ENCODE measurements around the gene KNSTRN. TPM values are rescaled to one million over a fixed set of nuclear protein-coding genes. Genes with fewer than 3 reads are reported as not detected.

The KNSTRN gene
- total and polyA plus RNA-seq, 2 of the 13 experiments (the other 11 are each of a cell fraction or from before 2014, with no cell fraction given): 20.3 to 62.3 TPM

DNA sequence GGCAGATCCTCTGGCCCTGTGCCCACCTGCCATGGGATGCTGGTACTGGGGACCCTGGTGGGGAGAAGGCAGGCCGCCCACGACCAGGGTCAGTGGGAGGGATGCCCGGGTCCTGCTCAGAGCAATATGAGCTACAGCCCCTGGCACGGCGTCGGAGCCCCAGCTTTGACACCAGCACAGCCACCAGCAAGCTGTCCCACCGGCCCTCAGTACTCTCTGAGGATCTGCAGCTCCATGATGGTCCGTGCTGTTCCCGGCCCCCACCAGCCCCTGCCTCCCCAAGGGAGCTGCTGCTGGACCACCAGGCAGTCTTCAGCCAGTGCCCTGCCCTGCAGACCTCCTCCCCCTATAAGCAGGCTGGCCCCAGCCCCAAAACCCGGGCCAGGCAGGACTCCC lies 13.0 kb upstream of the KNSTRN start (continued):
- no peak for TF ChIP-seq EHMT2 (IDR thresholded peaks at IDR 0.05; ENCODE audit: borderline replicate concordance, low read depth, low read length)
- TF ChIP-seq ZNF557 (CRISPR knock-in tag; IDR thresholded peaks at IDR 0.05): no peak
- no peak for TF ChIP-seq ZFYVE20 (CRISPR knock-in tag; IDR thresholded peaks at IDR 0.05; ENCODE audit: borderline replicate concordance, low read depth)
- no peak for TF ChIP-seq IRX3 (CRISPR knock-in tag; IDR thresholded peaks at IDR 0.05; ENCODE audit: borderline replicate concordance, low read depth)
- TF ChIP-seq, protein P1, sequence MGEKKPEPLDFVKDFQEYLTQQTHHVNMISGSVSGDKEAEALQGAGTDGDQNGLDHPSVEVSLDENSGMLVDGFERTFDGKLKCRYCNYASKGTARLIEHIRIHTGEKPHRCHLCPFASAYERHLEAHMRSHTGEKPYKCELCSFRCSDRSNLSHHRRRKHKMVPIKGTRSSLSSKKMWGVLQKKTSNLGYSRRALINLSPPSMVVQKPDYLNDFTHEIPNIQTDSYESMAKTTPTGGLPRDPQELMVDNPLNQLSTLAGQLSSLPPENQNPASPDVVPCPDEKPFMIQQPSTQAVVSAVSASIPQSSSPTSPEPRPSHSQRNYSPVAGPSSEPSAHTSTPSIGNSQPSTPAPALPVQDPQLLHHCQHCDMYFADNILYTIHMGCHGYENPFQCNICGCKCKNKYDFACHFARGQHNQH (CRISPR knock-in tag; IDR thresholded peaks at IDR 0.05): no peak
- TF ChIP-seq, protein P2, sequence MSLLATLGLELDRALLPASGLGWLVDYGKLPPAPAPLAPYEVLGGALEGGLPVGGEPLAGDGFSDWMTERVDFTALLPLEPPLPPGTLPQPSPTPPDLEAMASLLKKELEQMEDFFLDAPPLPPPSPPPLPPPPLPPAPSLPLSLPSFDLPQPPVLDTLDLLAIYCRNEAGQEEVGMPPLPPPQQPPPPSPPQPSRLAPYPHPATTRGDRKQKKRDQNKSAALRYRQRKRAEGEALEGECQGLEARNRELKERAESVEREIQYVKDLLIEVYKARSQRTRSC (CRISPR knock-in tag; IDR thresholded peaks at IDR 0.05; ENCODE audit: low read depth): no peak

DNA sequence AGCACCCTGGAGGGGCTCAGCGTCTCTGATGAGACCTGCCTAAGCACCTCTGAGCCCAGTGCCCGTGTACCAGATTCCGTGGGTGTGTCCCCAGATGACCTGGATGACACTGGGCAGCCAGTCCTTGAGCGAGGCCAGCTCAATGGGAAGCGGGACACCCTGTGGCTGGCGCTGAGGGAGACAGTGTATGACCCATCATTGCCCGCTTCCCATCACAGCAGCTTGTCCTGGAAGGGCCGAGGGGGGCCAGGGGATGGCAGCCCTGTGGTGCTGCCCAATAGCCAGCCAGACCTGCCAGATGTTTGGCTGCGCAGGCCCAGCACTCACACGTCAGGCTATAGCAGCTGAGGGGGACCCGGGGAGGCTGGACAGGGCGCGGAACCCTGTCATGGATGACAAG lies 12.6 kb upstream of the KNSTRN start:
- no peak overlapping the region for H2AFZ ChIP-seq (ENCODE audit: low read length)
- intact Hi-C loops (cut with micrococcal nuclease; ENCODE audit: unreplicated experiment) (no loop called here), in situ Hi-C loops (cut with HindIII; ENCODE audit: extremely low pct_ligation_motif_present, low pct_unique_long_range_greater_than_20kb) (no loop called here)
- no CpG with 5 or more reads among the region's 13 CpGs for WGBS (ENCODE audit: low lambda C conversion rate)
- no peak overlapping the region for H3K27ac ChIP-seq (ENCODE audit: extremely low read length, insufficient read depth, low read length)
- H3K4me3 ChIP-seq (replicated peaks in 1 of 3; ENCODE audit: insufficient read depth in 1 of 3, low read depth in 2 of 3, low read length in 3 of 3): no peak overlapping the region
- DNase-seq (ENCODE audit: low spot score) (no peak), ATAC-seq (no peak), FAIRE-seq (no peak)
- H3K27me3 ChIP-seq (ENCODE audit: control insufficient read depth in 1 of 2, insufficient read depth in 2 of 2, low read length in 2 of 2): peaks cover 9 to 67% of the 10 kb centered on the region in 2 experiments
- no peaks in the 10 kb centered on the region for H3K36me3 ChIP-seq (replicated peaks in 1 of 2; ENCODE audit: control insufficient read depth in 1 of 2, insufficient read depth in 2 of 2, low read length in 2 of 2)
- H4K20me1 ChIP-seq (ENCODE audit: insufficient read depth, low read length): no peaks in the 10 kb centered on the region
- ChIA-PET POLR2A (no interaction called here), CTCF (ENCODE audit: low intra/inter-chr PET ratio, low total read pairs) (interaction anchor here (3.0 kb wide), 1 partner anchor 51 kb away, joined by 32 read pairs; no protein-coding TSS in a partner anchor)
- BruUV-seq (replicated peaks): no TSS peak
- no peaks in the 10 kb centered on the region for H3K79me2 ChIP-seq (ENCODE audit: insufficient read depth, low read length)
- H3K4me2 ChIP-seq (ENCODE audit: low read depth, low read length): no peak overlapping the region
- no peak overlapping the region for H3K9ac ChIP-seq (ENCODE audit: insufficient read depth, low read depth, low read length)
- no peaks in the 10 kb centered on the region for H3K4me1 ChIP-seq (ENCODE audit: insufficient read depth, low read length)
- no peaks in the 10 kb centered on the region for H3K9me3 ChIP-seq (ENCODE audit: low read length)
- TF ChIP-seq TRIM24 (CRISPR knock-in tag; IDR thresholded peaks at IDR 0.05): no peak
- no peak for TF ChIP-seq ELF3 (CRISPR knock-in tag; IDR thresholded peaks at IDR 0.05)
- no peak for TF ChIP-seq ZNF510 (CRISPR knock-in tag; IDR thresholded peaks at IDR 0.05; ENCODE audit: low read depth)
- no peak for TF ChIP-seq HMGA1 (CRISPR knock-in tag; conservative IDR thresholded peaks at IDR 0.05)
- TF ChIP-seq, protein P3, sequence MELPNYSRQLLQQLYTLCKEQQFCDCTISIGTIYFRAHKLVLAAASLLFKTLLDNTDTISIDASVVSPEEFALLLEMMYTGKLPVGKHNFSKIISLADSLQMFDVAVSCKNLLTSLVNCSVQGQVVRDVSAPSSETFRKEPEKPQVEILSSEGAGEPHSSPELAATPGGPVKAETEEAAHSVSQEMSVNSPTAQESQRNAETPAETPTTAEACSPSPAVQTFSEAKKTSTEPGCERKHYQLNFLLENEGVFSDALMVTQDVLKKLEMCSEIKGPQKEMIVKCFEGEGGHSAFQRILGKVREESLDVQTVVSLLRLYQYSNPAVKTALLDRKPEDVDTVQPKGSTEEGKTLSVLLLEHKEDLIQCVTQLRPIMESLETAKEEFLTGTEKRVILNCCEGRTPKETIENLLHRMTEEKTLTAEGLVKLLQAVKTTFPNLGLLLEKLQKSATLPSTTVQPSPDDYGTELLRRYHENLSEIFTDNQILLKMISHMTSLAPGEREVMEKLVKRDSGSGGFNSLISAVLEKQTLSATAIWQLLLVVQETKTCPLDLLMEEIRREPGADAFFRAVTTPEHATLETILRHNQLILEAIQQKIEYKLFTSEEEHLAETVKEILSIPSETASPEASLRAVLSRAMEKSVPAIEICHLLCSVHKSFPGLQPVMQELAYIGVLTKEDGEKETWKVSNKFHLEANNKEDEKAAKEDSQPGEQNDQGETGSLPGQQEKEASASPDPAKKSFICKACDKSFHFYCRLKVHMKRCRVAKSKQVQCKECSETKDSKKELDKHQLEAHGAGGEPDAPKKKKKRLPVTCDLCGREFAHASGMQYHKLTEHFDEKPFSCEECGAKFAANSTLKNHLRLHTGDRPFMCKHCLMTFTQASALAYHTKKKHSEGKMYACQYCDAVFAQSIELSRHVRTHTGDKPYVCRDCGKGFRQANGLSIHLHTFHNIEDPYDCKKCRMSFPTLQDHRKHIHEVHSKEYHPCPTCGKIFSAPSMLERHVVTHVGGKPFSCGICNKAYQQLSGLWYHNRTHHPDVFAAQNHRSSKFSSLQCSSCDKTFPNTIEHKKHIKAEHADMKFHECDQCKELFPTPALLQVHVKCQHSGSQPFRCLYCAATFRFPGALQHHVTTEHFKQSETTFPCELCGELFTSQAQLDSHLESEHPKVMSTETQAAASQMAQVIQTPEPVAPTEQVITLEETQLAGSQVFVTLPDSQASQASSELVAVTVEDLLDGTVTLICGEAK (IDR thresholded peaks at IDR 0.05): no peak
- TF ChIP-seq, protein P3 (CRISPR knock-in tag; IDR thresholded peaks at IDR 0.05): no peak
- TF ChIP-seq NFIB (CRISPR knock-in tag; IDR thresholded peaks at IDR 0.05; ENCODE audit: borderline replicate concordance): no peak
